H9 (cell line): ENCODE data around the gene TEX10. TPM values are rescaled to one million over a fixed set of nuclear protein-coding genes. Genes with fewer than 3 reads are reported as not detected.
A peak's percentile ranks its signal among the peaks of the same experiment; 100 is the strongest.

Experiments used
- DNase-seq: peaks from one replicate; pipeline ENCODE4 v3.0.0-alpha.2; 2017
- H2AFZ ChIP-seq: one replicate; pipeline ENCODE4 v1.6.1; 2013; ENCODE audit warnings: mild to moderate bottlenecking, low read length, control low read depth, moderate library complexity
- H2AK5ac ChIP-seq: 2 replicates; pipeline ENCODE4 v1.6.1; 2013; ENCODE audit warnings: low read length, control low read depth, mixed read lengths; ENCODE audit not compliant: insufficient read length
- H2BK120ac ChIP-seq: one replicate; pipeline ENCODE4 v1.6.1; 2013; ENCODE audit warnings: low read depth, mild to moderate bottlenecking, low read length, control low read depth, inconsistent platforms; ENCODE audit not compliant: poor library complexity, severe bottlenecking
- H2BK12ac ChIP-seq: 2 replicates; pipeline ENCODE4 v1.6.1; 2013; ENCODE audit warnings: low read length, control low read depth, mixed read lengths, low read depth; ENCODE audit not compliant: insufficient read length
- H2BK15ac ChIP-seq: 2 replicates; pipeline ENCODE4 v1.6.1; 2013; ENCODE audit warnings: low read depth, low read length, control low read depth
- H2BK20ac ChIP-seq: one replicate; pipeline ENCODE4 v1.6.1; 2013; ENCODE audit warnings: low read depth, mild to moderate bottlenecking, low read length, control low read depth, inconsistent platforms; ENCODE audit not compliant: poor library complexity, severe bottlenecking
- H2BK5ac ChIP-seq: 2 replicates; pipeline ENCODE4 v1.6.1; 2013; ENCODE audit warnings: low read length, control low read depth, mixed read lengths; ENCODE audit not compliant: insufficient read length
- H3K14ac ChIP-seq: 2 replicates; pipeline ENCODE4 v1.6.1; 2013; ENCODE audit warnings: low read length, control low read depth; ENCODE audit not compliant: insufficient read depth
- H3K18ac ChIP-seq: 2 replicates; pipeline ENCODE4 v1.6.1; 2013; ENCODE audit warnings: low read depth, mild to moderate bottlenecking, mixed read lengths, low read length, control low read depth; ENCODE audit not compliant: insufficient read length
- H3K23ac ChIP-seq: 2 replicates; pipeline ENCODE4 v1.6.1; 2013; ENCODE audit warnings: low read length, control low read depth, mixed read lengths, low read depth; ENCODE audit not compliant: insufficient read length
- H3K23me2 ChIP-seq: 2 replicates; pipeline ENCODE4 v1.6.1; 2013; ENCODE audit warnings: low read depth, mild to moderate bottlenecking, mixed read lengths, low read length, control low read depth; ENCODE audit not compliant: insufficient read length, poor library complexity, severe bottlenecking
- H3K27ac ChIP-seq: 2 replicates; pipeline ENCODE4 v1.5.1; 2013; ENCODE audit warnings: low read length, control low read depth, mixed read lengths, low read depth; ENCODE audit not compliant: insufficient read length
- H3K27me3 ChIP-seq: 2 replicates; pipeline ENCODE4 v1.6.1; 2013; ENCODE audit warnings: low read length, control low read depth, inconsistent platforms; ENCODE audit not compliant: insufficient read depth
- H3K4ac ChIP-seq: 2 replicates; pipeline ENCODE4 v1.6.1; 2013; ENCODE audit warnings: low read depth, mild to moderate bottlenecking, control low read depth, inconsistent platforms, low read length, moderate library complexity
- H3K4me1 ChIP-seq: 2 replicates; pipeline ENCODE4 v1.6.1; 2013; ENCODE audit warnings: low read length, control low read depth, inconsistent platforms; ENCODE audit not compliant: insufficient read depth
- H3K4me2 ChIP-seq: 2 replicates; pipeline ENCODE4 v1.6.1; 2013; ENCODE audit warnings: low read length, control low read depth, mixed read lengths; ENCODE audit not compliant: insufficient read length, insufficient read depth
- H3K56ac ChIP-seq: 2 replicates; pipeline ENCODE4 v1.6.1; 2013; ENCODE audit warnings: low read depth, mild to moderate bottlenecking, mixed read lengths, low read length, control low read depth; ENCODE audit not compliant: insufficient read length
- H3K79me1 ChIP-seq: 2 replicates; pipeline ENCODE4 v1.6.1; 2013; ENCODE audit warnings: low read depth, mild to moderate bottlenecking, moderate library complexity, low read length, control low read depth, inconsistent platforms; ENCODE audit not compliant: insufficient read depth, poor library complexity, severe bottlenecking
- H3K79me2 ChIP-seq: 2 replicates; pipeline ENCODE4 v1.6.1; 2013; ENCODE audit warnings: low read length, control low read depth, inconsistent platforms; ENCODE audit not compliant: insufficient read depth
- H3K9ac ChIP-seq: 2 replicates; pipeline ENCODE4 v1.6.1; 2013; ENCODE audit warnings: low read length, control low read depth, mixed read lengths; ENCODE audit not compliant: insufficient read length; ENCODE audit errors: extremely low read depth
- H3K9me3 ChIP-seq: one replicate; pipeline ENCODE4 v1.6.1; 2013; ENCODE audit warnings: low read depth, low read length, inconsistent platforms; ENCODE audit not compliant: control insufficient read depth
- H3T11ph ChIP-seq: one replicate; pipeline ENCODE4 v1.6.1; 2013; ENCODE audit warnings: mild to moderate bottlenecking, low read length, control low read depth, inconsistent platforms
- H4K20me1 ChIP-seq: one replicate; pipeline ENCODE4 v1.6.1; 2013; ENCODE audit not compliant: control insufficient read depth, insufficient read length, insufficient read depth
- H4K5ac ChIP-seq: 2 replicates; pipeline ENCODE4 v1.6.1; 2013; ENCODE audit warnings: low read depth, mild to moderate bottlenecking, mixed read lengths, low read length, control low read depth; ENCODE audit not compliant: insufficient read length
- H4K8ac ChIP-seq: replicated peaks from 2 replicates; pipeline ENCODE4 v1.6.1; 2013; ENCODE audit warnings: low read length, control low read depth, mixed read lengths, low read depth; ENCODE audit not compliant: insufficient read length
- H4K91ac ChIP-seq: 2 replicates; pipeline ENCODE4 v1.6.1; 2013; ENCODE audit warnings: low read depth, mild to moderate bottlenecking, moderate library complexity, mixed read lengths, low read length, control low read depth; ENCODE audit not compliant: insufficient read length
- H3K27ac Mint-ChIP-seq, 3 experiments: 2 replicates in 2 of 3; 3 replicates in 1 of 3; pipeline ENCODE4 v1.8.0; 2020 to 2021; ENCODE audit warnings: mixed read lengths in 3 of 3, mild to moderate bottlenecking in 1 of 3, moderate library complexity in 1 of 3
- H3K27me3 Mint-ChIP-seq: 2 replicates; pipeline ENCODE4 v1.8.0; 2021; ENCODE audit warnings: low read depth, mild to moderate bottlenecking, moderate library complexity, mixed read lengths
- H3K36me3 Mint-ChIP-seq, 3 experiments: 2 replicates in 2 of 3; 3 replicates in 1 of 3; pipeline ENCODE4 v1.8.0; 2020 to 2021; ENCODE audit warnings: low read depth in 3 of 3, mixed read lengths in 3 of 3; ENCODE audit not compliant: insufficient read depth in 1 of 3
- H3K4me1 Mint-ChIP-seq, 2 experiments: 2 replicates each; pipeline ENCODE4 v1.8.0; 2020; ENCODE audit warnings: mixed read lengths in 2 of 2
- H3K4me3 Mint-ChIP-seq, 2 experiments: 2 replicates in 1 of 2; 3 replicates in 1 of 2; pipeline ENCODE4 v1.8.0; 2020 to 2021; ENCODE audit warnings: mild to moderate bottlenecking in 2 of 2, mixed read lengths in 2 of 2, moderate library complexity in 1 of 2
- H3K9me3 Mint-ChIP-seq, 2 experiments: 2 replicates in 1 of 2; 3 replicates in 1 of 2; pipeline ENCODE4 v1.8.0; 2020; ENCODE audit warnings: mild to moderate bottlenecking in 2 of 2, mixed read lengths in 2 of 2, moderate library complexity in 1 of 2
- WGBS: extraction: QIAGEN DNeasy Blood & Tissue Kit; methylation state at CpG from one replicate; pipeline ENCODE4 v1.1.7; 2013; ENCODE audit warnings: missing lambda C conversion rate, low lambda C conversion rate, mixed read lengths; ENCODE audit not compliant: insufficient read length; ENCODE audit errors: extremely low coverage; 5-methylcytosine and 5-hydroxymethylcytosine counted together
- total RNA-seq: library from RNA; stranded (reverse); gene quantifications from 2 replicates; pipeline ENCODE4 v1.2.1, GENCODE V29; 2021
- TF ChIP-seq, protein P1 (sequence below): fragments of 200-600 bp; sonication (generic); conservative IDR thresholded peaks from 3 replicates; pipeline ENCODE4 v1.8.0; 2021; ENCODE audit warnings: antibody characterized with exemption, mild to moderate bottlenecking

The TEX10 gene
- total RNA-seq, 1 experiment from 2014 or later = 70.8 TPM

DNA sequence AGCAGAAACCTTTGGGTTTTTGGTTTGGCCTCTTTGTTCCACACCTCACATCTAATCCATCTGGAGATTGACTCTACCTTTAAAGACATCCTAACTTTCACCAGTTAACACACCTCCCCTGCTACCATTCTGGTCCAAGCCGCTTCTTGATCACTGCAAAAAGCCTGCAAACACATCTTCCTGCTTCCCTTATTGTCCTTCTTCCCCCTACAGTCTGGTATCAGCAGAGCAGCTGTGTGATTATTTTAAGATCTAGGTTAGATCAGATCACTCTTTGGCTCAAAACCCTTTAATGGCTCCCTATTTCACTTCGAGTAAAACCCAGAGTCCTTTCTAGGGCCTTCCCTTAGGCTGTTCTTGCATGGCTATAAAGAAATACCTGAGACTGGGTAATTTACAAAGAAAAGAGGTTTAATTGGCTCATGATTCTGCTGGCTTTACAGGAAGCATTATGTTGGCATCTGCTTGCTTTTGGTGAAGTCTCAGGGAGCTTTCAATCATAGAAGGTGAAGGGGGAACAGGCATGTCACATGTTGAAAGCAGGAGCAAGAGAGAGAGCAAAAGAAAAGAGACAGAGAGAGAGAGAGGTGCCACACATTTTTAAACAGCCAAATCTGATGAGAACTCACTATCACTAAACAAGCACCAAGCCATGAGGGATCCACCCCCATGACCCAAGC is 1.5 kb upstream of the TEX10 start:
- TF ChIP-seq, protein P1, sequence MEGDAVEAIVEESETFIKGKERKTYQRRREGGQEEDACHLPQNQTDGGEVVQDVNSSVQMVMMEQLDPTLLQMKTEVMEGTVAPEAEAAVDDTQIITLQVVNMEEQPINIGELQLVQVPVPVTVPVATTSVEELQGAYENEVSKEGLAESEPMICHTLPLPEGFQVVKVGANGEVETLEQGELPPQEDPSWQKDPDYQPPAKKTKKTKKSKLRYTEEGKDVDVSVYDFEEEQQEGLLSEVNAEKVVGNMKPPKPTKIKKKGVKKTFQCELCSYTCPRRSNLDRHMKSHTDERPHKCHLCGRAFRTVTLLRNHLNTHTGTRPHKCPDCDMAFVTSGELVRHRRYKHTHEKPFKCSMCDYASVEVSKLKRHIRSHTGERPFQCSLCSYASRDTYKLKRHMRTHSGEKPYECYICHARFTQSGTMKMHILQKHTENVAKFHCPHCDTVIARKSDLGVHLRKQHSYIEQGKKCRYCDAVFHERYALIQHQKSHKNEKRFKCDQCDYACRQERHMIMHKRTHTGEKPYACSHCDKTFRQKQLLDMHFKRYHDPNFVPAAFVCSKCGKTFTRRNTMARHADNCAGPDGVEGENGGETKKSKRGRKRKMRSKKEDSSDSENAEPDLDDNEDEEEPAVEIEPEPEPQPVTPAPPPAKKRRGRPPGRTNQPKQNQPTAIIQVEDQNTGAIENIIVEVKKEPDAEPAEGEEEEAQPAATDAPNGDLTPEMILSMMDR = peak; percentile 14; the same call in 2 of the 3 replicates
- peak overlapping the region; percentile 58 for H3K4me2 ChIP-seq
- H3K36me3 Mint-ChIP-seq = peaks cover 11 to 34% (median 19%) of the 10 kb centered on the region in 3 experiments

More for the DNA sequence above, 1.5 kb upstream of the TEX10 start:
- DNase-seq = no peak
- Histone ChIP-seq H3K4ac (no peak overlapping the region), H3K23me2 (peaks cover 9% of the 10 kb centered on the region), H3K23ac (no peak overlapping the region), H3K9me3 (no peaks in the 10 kb centered on the region), H4K20me1 (peaks cover 2% of the 10 kb centered on the region), H3K56ac (no peak overlapping the region), H2BK120ac (no peak overlapping the region), H3T11ph (no peak overlapping the region), H2AFZ (no peak overlapping the region), H2AK5ac (no peak overlapping the region), H3K4me1 (peaks cover 8% of the 10 kb centered on the region; the same call in 1 of the 2 replicates), H4K91ac (no peak overlapping the region), H2BK20ac (no peak overlapping the region), H2BK12ac (no peak overlapping the region), H3K18ac (no peak overlapping the region), H3K27ac (no peak overlapping the region), H2BK5ac (no peak overlapping the region), H3K14ac (no peak overlapping the region), H3K79me1 (no peaks in the 10 kb centered on the region), H4K5ac (no peak overlapping the region), H3K79me2 (peaks cover 30% of the 10 kb centered on the region), H3K9ac (no peak overlapping the region), H2BK15ac (no peak overlapping the region), H3K27me3 (no peaks in the 10 kb centered on the region), H4K8ac (no peak overlapping the region)
- WGBS = no CpG with 5 or more reads among the region's 2 CpGs
- Mint-ChIP-seq H3K4me3 (peak overlapping the region; percentile 40 to 98), H3K9me3 (peaks cover 3 to 13% of the 10 kb centered on the region in 2 experiments), H3K27ac (no peak overlapping the region), H3K27me3 (no peaks in the 10 kb centered on the region), H3K4me1 (peaks cover 39% of the 10 kb centered on the region in 2 experiments)
